ENCODE data around the gene XPNPEP2. TPM values are rescaled to one million over a fixed set of nuclear protein-coding genes. Genes with fewer than 3 reads are reported as not detected.

Gene XPNPEP2
- total RNA-seq, 1 donor from 2014 or later, result 0.24 TPM

GRCh38 chrX:129797251-129797906, 58.6 kb downstream of the XPNPEP2 start:
- no peak for DNase-seq (ENCODE audit: low spot score)

- no peak for DNase-seq (ENCODE audit: low spot score)
Measured at GRCh38 chrX:129798456-129798855, 59.7 kb downstream of the XPNPEP2 start.

GRCh38 chrX:129798888-129799287, 60.1 kb downstream of the XPNPEP2 start:
- DNase-seq (ENCODE audit: low spot score), result no peak

- DNase-seq (ENCODE audit: low spot score), result no peak
Measured at GRCh38 chrX:129800186-129800585, 61.4 kb downstream of the XPNPEP2 start.

GRCh38 chrX:129802863-129803262, 64.1 kb downstream of the XPNPEP2 start:
- DNase-seq (ENCODE audit: low spot score), result no peak

GRCh38 chrX:129804806-129805205, 66.0 kb downstream of the XPNPEP2 start:
- no peak for DNase-seq (ENCODE audit: low spot score)

- DNase-seq (ENCODE audit: low spot score), result no peak
Measured at GRCh38 chrX:129808158-129808828, 69.5 kb downstream of the XPNPEP2 start.

GRCh38 chrX:129808829-129809796, 70.3 kb downstream of the XPNPEP2 start:
- no peak for DNase-seq (ENCODE audit: low spot score)

GRCh38 chrX:129813662-129814368, 75.0 kb downstream of the XPNPEP2 start:
- DNase-seq (ENCODE audit: low spot score), result no peak

GRCh38 chrX:129818123-129818522, 79.3 kb downstream of the XPNPEP2 start:
- no peak for DNase-seq (ENCODE audit: low spot score)

Other genes with a start within 250 kb of the XPNPEP2 start
- 81.9 TPM for gene SMARCA1, start 215.5 kb upstream of the XPNPEP2 start, total RNA-seq (ENCODE audit: insufficient read depth, low replicate concordance)
- 12.3 TPM for gene OCRL, start 198.7 kb upstream of the XPNPEP2 start, total RNA-seq (ENCODE audit: insufficient read depth, low replicate concordance)
- gene APLN, start 84.0 kb upstream of the XPNPEP2 start, total RNA-seq (ENCODE audit: insufficient read depth, low replicate concordance), result 1.2 TPM
- gene SASH3, start 41.0 kb downstream of the XPNPEP2 start, total RNA-seq (ENCODE audit: insufficient read depth, low replicate concordance), result 2.9 TPM
- gene ZDHHC9, start 104.9 kb downstream of the XPNPEP2 start, total RNA-seq (ENCODE audit: insufficient read depth, low replicate concordance), result 8.9 TPM
- 9.6 TPM for gene UTP14A, start 167.2 kb downstream of the XPNPEP2 start, total RNA-seq (ENCODE audit: insufficient read depth, low replicate concordance)
- gene BCORL1, start 243.7 kb downstream of the XPNPEP2 start, total RNA-seq (ENCODE audit: insufficient read depth, low replicate concordance), result 1.4 TPM

All from umbilical cord (tissue), 2 donors.